GM12801 (cell line): ENCODE data around the gene DOHH.

Experiments
- TF ChIP-seq, protein P1 (sequence below): IDR thresholded peaks from one replicate; pipeline ENCODE4 v1.5.1; 2011; ENCODE audit warnings: control low read depth; ENCODE audit not compliant: insufficient read length; ENCODE audit errors: extremely low read depth

DOHH gene

DNA sequence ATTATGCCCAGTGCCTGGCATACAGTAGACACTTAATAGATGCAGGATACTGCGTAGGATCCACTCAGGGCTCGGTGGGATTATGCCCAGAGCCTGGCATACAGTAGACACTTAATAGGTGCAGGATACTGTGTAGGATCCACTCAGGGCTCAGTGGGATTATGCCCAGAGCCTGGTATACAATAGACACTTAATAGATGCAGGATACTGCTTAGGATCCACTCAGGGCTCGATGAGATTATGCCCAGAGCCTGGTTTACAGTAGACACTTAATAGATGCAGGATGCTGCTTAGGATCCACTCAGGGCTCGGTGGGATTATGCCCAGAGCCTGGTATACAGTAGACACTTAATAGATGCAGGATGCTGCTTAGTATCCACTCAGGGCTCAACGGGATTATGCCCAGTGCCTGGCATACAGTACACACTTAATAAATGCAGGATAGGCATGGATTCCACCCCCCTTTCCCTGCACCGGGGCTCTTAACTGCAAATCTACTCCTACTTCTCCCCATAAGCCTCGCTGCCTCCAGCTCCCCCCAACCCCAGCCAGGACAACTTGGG is 45.0 kb downstream of the DOHH start:
- TF ChIP-seq, protein P1, sequence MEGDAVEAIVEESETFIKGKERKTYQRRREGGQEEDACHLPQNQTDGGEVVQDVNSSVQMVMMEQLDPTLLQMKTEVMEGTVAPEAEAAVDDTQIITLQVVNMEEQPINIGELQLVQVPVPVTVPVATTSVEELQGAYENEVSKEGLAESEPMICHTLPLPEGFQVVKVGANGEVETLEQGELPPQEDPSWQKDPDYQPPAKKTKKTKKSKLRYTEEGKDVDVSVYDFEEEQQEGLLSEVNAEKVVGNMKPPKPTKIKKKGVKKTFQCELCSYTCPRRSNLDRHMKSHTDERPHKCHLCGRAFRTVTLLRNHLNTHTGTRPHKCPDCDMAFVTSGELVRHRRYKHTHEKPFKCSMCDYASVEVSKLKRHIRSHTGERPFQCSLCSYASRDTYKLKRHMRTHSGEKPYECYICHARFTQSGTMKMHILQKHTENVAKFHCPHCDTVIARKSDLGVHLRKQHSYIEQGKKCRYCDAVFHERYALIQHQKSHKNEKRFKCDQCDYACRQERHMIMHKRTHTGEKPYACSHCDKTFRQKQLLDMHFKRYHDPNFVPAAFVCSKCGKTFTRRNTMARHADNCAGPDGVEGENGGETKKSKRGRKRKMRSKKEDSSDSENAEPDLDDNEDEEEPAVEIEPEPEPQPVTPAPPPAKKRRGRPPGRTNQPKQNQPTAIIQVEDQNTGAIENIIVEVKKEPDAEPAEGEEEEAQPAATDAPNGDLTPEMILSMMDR: no peak

DNA sequence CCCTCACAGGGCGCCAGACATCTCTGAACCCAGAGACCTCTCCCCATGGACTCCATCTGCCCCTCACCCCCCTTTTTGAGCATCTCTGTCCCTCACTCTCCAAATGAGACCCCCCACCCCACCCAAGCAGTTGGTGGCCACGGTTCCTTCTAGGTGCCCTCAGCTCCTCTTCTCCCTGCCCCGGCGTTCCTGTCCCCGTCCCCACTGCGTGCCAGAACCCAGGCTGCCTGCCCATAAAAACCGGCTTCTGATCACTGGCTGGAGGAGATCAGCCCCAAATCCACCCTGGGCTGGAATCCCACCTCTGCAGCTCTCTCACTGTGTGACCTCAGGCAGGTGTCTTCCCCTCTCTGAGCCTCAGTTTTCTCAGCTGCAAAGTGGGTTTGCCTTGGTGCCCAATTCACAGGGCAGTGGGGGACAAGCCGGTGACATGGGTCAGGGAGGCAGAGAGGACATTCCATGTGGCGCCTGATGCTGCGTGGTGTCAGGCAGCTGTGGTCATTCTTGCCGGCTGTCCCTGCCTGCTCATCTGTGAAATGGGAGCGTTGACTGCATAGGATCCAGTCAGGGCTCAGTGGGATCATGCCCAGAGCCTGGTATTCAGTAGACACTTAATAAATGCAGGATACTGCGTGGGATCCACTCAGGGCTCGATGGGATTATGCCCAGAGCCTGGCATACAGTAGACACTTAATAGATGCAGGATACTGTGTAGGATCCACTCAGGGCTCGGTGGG is 45.6 kb downstream of the DOHH start:
- TF ChIP-seq, protein P1: no peak

DNA sequence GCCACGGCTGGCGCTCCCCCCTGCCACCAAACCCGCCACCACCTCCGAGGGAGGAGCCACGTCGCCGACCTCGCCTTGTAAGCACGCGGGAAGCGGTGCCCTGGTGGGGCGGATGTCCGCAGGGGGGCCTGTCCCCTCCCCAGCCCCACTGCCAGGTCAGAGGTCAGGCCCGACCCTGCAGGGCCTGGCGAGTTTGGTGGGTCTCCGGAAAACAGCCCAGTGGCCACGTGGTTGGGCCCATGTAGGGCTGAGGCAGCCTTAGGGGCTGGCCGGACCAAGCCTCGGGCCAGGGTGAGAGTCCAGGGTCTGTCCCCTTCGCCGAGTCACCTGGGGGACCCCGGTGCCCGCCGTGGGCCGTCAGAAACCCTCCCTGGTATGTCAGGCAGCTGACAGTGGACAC is 46.6 kb downstream of the DOHH start:
- TF ChIP-seq, protein P1: no peak

DNA sequence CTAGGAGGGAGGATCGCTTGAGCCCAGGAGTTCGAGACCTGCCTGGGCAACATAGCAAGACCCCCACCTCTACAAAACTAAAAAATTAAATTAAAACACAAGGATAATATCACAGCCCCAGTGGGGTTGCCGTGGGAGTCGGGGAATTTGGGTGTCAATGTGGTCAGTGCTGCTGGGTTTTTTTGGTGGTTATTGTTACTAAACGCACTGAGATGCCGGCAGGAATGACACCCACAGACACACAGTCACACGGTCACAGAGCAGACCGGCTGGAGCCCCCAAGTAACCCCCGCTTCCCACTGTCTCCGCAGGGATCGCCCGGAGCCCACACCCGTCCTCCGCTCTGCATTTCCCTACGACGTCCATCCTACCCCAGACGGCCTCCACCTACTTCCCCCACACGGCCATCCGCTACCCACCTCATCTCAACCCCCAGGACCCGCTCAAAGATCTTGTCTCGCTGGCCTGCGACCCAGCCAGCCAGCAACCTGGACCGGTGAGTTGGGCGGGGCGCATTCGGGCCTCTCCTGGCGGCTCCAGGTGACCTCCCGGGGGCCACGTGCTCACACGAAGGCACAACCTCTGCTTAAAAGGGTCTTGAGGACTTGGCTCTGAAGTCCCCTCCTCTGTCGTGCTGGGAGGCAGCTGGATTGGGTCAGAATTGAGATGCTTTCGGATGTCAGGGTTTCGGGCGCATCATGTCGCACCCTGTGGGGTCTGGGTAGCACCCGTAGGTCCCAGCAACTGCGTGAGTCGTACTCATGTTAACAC is 48.1 kb downstream of the DOHH start:
- TF ChIP-seq, protein P1: no peak

DNA sequence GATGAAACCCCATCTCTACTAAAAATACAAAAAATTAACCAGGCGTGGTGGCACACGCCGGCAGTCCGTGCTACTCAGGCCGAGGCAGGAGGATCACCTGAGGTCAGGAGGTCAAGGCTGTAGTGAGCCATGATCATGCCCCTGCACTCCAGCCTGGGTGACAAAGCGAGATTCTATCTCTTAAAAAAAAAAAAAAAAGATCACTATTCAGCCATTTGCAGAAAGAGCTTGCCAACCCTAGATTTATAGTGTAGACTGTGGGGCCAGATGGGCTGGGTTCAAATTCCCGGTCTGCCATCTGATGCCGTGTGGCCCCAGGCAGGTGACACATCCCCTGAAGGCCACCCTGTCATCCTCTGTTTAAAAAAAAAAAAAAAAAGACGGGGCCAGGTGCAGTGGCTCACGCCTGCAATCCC is 49.0 kb downstream of the DOHH start:
- TF ChIP-seq, protein P1: no peak

DNA sequence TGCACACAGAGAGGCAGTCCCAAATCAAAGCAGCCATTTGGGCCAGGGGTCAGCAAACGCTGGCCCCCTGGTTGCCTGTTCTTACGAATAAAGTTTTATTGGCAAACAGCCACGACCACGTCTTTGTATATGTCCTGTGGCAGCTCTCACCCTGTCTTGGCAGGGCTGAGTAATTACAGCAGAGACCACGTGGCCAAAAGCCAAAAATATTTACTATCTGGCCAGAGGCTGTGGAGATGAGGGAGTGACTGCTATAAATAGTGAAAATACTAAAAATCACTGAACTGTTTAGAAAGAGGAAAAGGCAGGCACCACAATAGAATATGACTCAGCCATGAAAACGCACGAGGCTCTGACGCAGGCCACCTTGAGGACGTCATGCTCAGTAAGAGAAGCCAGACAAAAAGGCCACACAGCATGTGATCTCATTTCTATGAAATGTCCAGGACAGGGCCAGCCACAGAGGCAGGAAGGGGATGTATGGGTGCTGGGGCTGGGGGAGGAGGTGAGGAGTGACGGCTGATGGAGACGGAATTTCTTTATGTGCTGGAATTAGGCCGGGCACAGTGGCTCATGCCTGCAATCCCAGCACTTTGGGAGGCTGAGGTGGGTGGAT is 49.6 kb downstream of the DOHH start:
- TF ChIP-seq, protein P1: no peak
